Measurements from ENCODE around the gene PIWIL4.

GRCh38 chr11:94585399-94585798, 18.2 kb downstream of the PIWIL4 start:
- TF ChIP-seq REST (IDR thresholded peaks at IDR 0.05; ENCODE audit: borderline replicate concordance) (no peak), REST (CRISPR knock-in tag; IDR thresholded peaks at IDR 0.05; ENCODE audit: low read depth) (no peak), TAL1 (IDR thresholded peaks at IDR 0.05) (no peak)
